ENCODE results near the gene TRAM2.

DNA sequence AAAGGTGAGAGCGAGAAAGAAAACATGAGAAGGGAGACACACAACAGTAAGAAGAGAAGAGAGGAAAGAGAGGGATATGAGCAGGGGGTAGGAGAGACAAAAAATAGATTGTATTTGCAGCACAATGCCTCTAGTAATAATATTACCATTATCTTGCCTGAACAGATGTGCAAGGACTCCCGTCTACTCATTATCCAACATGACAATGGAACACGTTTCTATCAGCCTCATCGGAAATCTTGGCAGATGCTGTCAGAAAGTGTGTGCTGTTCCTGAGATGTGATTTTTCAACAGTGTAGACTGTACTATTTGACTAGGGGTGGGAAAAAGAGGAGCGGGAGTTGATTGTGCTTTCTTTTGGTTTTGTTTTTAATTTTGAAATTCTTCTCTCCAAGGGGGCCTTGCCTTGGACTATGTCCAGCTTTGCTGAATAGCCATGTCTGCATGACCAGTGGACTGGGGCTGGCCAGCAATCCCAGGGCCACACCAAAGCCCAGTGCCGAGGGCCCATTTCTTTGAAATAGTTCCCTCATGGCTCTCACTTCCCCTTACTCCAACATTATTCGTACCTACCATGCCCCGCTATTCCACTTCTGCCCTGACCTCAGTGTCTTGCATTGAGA lies 11.3 kb upstream of the TRAM2 start:
- TF ChIP-seq EZH2phosphoT487 (IDR thresholded peaks at IDR 0.05; ENCODE audit: borderline replicate concordance, low read length): no peak
- TF ChIP-seq CTCF (IDR thresholded peaks at IDR 0.05; ENCODE audit: low read depth, low read length, poor library complexity, severe bottlenecking): no peak
